Liver (tissue), 9 donors: ENCODE data around the gene GABRE. TPM values are rescaled to one million over a fixed set of nuclear protein-coding genes. Genes with fewer than 3 reads are reported as not detected.

ENCODE experiments used
- DNase-seq: peaks from one replicate; pipeline ENCODE4 v3.0.0-alpha.2; 2017; ENCODE audit warnings: low spot score
- H3K27ac ChIP-seq, 2 donors: one replicate each; pipeline ENCODE4 v1.7.0; 2013; ENCODE audit warnings: inconsistent platforms in 2 of 2, low read length in 2 of 2, control low read depth in 1 of 2, low read depth in 1 of 2, mild to moderate bottlenecking in 1 of 2
- H3K27me3 ChIP-seq, 4 donors: one replicate each; pipeline versions ENCODE4 v1.6.1 to v1.7.0; 2013; ENCODE audit warnings: low read length in 3 of 4, inconsistent platforms in 1 of 4, mild to moderate bottlenecking in 1 of 4, moderate library complexity in 1 of 4; ENCODE audit not compliant: control insufficient read depth in 4 of 4, insufficient read depth in 4 of 4
- H3K36me3 ChIP-seq, 4 donors: one replicate each; pipeline versions ENCODE4 v1.6.1 to v1.7.0; 2013; ENCODE audit warnings: low read length in 3 of 4, mild to moderate bottlenecking in 3 of 4, low read depth in 1 of 4, moderate library complexity in 1 of 4; ENCODE audit not compliant: control insufficient read depth in 4 of 4, insufficient read depth in 3 of 4
- H3K4me1 ChIP-seq, 4 donors: one replicate each; pipeline versions ENCODE4 v1.6.1 to v1.7.0; 2013; ENCODE audit warnings: low read length in 3 of 4, mild to moderate bottlenecking in 3 of 4, moderate library complexity in 1 of 4; ENCODE audit not compliant: control insufficient read depth in 4 of 4, insufficient read depth in 4 of 4
- H3K4me3 ChIP-seq, 3 donors: one replicate each; pipeline versions ENCODE4 v1.6.1 to v1.7.0; 2013; ENCODE audit warnings: low read length in 3 of 3, control low read depth in 1 of 3, low read depth in 1 of 3, mild to moderate bottlenecking in 1 of 3
- H3K9ac ChIP-seq, 2 donors: one replicate each; pipeline ENCODE4 v1.7.0; 2013; ENCODE audit warnings: low read length in 2 of 2, mild to moderate bottlenecking in 2 of 2, moderate library complexity in 2 of 2, control low read depth in 1 of 2, low read depth in 1 of 2
- H3K9me3 ChIP-seq, 4 donors: one replicate each; pipeline versions ENCODE4 v1.6.1 to v1.7.0; 2013; ENCODE audit warnings: low read length in 3 of 4; ENCODE audit not compliant: control insufficient read depth in 4 of 4
- ATF3 ChIP-seq: IDR thresholded peaks from 2 replicates; pipeline ENCODE4 v1.6.1; 2016; ENCODE audit warnings: antibody characterized with exemption
- CTCF ChIP-seq: fragments of 150-350 bp; IDR thresholded peaks from 2 replicates; pipeline ENCODE4 v1.5.1; 2017; ENCODE audit warnings: improper control_type of control experiment, low read depth, low read length; ENCODE audit not compliant: missing input control
- EGR1 ChIP-seq, 2 donors: IDR thresholded peaks; 2 replicates each; pipeline ENCODE4 v1.6.1; 2016 to 2018; ENCODE audit warnings: antibody characterized with exemption in 2 of 2, low read depth in 2 of 2
- FOXA1 ChIP-seq: IDR thresholded peaks from 2 replicates; pipeline ENCODE4 v1.6.1; 2016; ENCODE audit warnings: antibody characterized with exemption
- FOXA2 ChIP-seq: IDR thresholded peaks from 2 replicates; pipeline ENCODE4 v1.6.1; 2016; ENCODE audit warnings: antibody characterized with exemption
- GABPA ChIP-seq, 2 donors: IDR thresholded peaks in 1 of 2; conservative IDR thresholded peaks in 1 of 2; 2 replicates each; pipeline ENCODE4 v1.6.1; 2016; ENCODE audit warnings: antibody characterized with exemption in 2 of 2, mild to moderate bottlenecking in 1 of 2, moderate library complexity in 1 of 2
- HNF4A ChIP-seq, 2 donors: conservative IDR thresholded peaks; 2 replicates each; pipeline ENCODE4 v1.6.1; 2016; ENCODE audit warnings: antibody characterized with exemption in 2 of 2, mild to moderate bottlenecking in 2 of 2
- HNF4G ChIP-seq: IDR thresholded peaks from 2 replicates; pipeline ENCODE4 v1.6.1; 2016; ENCODE audit warnings: antibody characterized with exemption
- JUND ChIP-seq, 2 donors: IDR thresholded peaks; 2 replicates each; pipeline ENCODE4 v1.6.1; 2016; ENCODE audit warnings: antibody characterized with exemption in 2 of 2
- MAX ChIP-seq: IDR thresholded peaks from 2 replicates; pipeline ENCODE4 v1.6.1; 2016; ENCODE audit warnings: antibody characterized with exemption
- NR2F2 ChIP-seq: IDR thresholded peaks from 2 replicates; pipeline ENCODE4 v1.6.1; 2016; ENCODE audit warnings: antibody characterized with exemption
- RAD21 ChIP-seq, 2 donors: IDR thresholded peaks; 2 replicates each; pipeline ENCODE4 v1.6.1; 2016; ENCODE audit warnings: antibody characterized with exemption in 2 of 2, mild to moderate bottlenecking in 2 of 2
- REST ChIP-seq: IDR thresholded peaks from 2 replicates; pipeline ENCODE4 v1.6.1; 2016; ENCODE audit warnings: antibody characterized with exemption, mild to moderate bottlenecking
- RXRA ChIP-seq, 2 donors: IDR thresholded peaks; 2 replicates each; pipeline ENCODE4 v1.6.1; 2017 to 2018; ENCODE audit warnings: antibody characterized with exemption in 2 of 2, mild to moderate bottlenecking in 1 of 2
- SP1 ChIP-seq: IDR thresholded peaks from 2 replicates; pipeline ENCODE4 v1.6.1; 2018; ENCODE audit warnings: antibody characterized with exemption, mild to moderate bottlenecking
- TAF1 ChIP-seq: conservative IDR thresholded peaks from 2 replicates; pipeline ENCODE4 v1.6.1; 2016; ENCODE audit warnings: antibody characterized with exemption, mild to moderate bottlenecking
- YY1 ChIP-seq: IDR thresholded peaks from 2 replicates; pipeline ENCODE4 v1.6.1; 2016; ENCODE audit warnings: antibody characterized with exemption, mild to moderate bottlenecking
- ZBTB33 ChIP-seq: IDR thresholded peaks from 2 replicates; pipeline ENCODE4 v1.6.1; 2016; ENCODE audit warnings: antibody characterized with exemption
- whole genome bisulfite sequencing: extraction: QIAGEN DNeasy Blood & Tissue Kit; methylation state at CpG from one replicate; pipeline ENCODE4 v1.1.7; 2013; 5-methylcytosine and 5-hydroxymethylcytosine counted together
- polyA plus RNA-seq, 2 donors: library from polyadenylated mRNA; stranded (reverse) in 1 of 2; unstranded in 1 of 2; fragments of 200-250 nt in 1 of 2; fragments of >200 nt in 1 of 2; fragmentation: Nextera tagmentation in 1 of 2; extraction: Ambion mirVana in 1 of 2; gene quantifications; one replicate each; pipeline versions ENCODE4 v1.2.1 to v1.2.3, GENCODE V29; 2013 to 2015
- total RNA-seq, 2 donors: library from RNA; depleted of rRNA; stranded (reverse); fragments of >200 nt; gene quantifications; one replicate each; pipeline ENCODE4 v1.2.3, GENCODE V29; 2014
- donor health status: healthy.
- donor health status: healthy.
- donor health status: healthy.
- donor health status: healthy.
- donor health status: healthy.

Gene GABRE
- total and polyA plus RNA-seq, 4 donors: 0.49 to 4.9 (median 0.64) TPM

- DNase-seq: no peak
- WGBS: 96% methylated on average over 1 of the region's 1 CpG
- no peaks in the 10 kb centered on the region for H3K36me3 ChIP-seq
- no peaks in the 10 kb centered on the region for H3K4me1 ChIP-seq
- no peaks in the 10 kb centered on the region for H3K27me3 ChIP-seq
- no peak overlapping the region for H3K27ac ChIP-seq
- H3K4me3 ChIP-seq: no peak overlapping the region
- H3K9me3 ChIP-seq: no peaks in the 10 kb centered on the region
- TF ChIP-seq FOXA2: no peak
- TF ChIP-seq NR2F2: no peak
- no peak for TF ChIP-seq HNF4A (conservative IDR thresholded peaks at IDR 0.05)
- no peak for TF ChIP-seq JUND (IDR thresholded peaks at IDR 0.05)
- TF ChIP-seq ATF3: no peak
- TF ChIP-seq CTCF: no peak
- no peak for TF ChIP-seq HNF4G
- no peak for TF ChIP-seq TAF1
- TF ChIP-seq RAD21 (IDR thresholded peaks at IDR 0.05): no peak
- no peak for TF ChIP-seq REST
- no peak for TF ChIP-seq FOXA1
- H3K9ac ChIP-seq: no peak overlapping the region
These were observed 39.1 kb downstream of the GABRE start for GRCh38 chrX:151935358-151935757.

GRCh38 chrX:151929126-151929525 is 45.4 kb downstream of the GABRE start:
- Histone ChIP-seq H3K27ac (no peak overlapping the region), H3K9ac (no peak overlapping the region), H3K4me1 (no peaks in the 10 kb centered on the region), H3K27me3 (no peaks in the 10 kb centered on the region), H3K4me3 (no peak overlapping the region), H3K9me3 (no peaks in the 10 kb centered on the region), H3K36me3 (no peaks in the 10 kb centered on the region)
- no peak for DNase-seq
- no peak for TF ChIP-seq YY1
- no peak for TF ChIP-seq ZBTB33
- no peak for TF ChIP-seq RAD21 (IDR thresholded peaks at IDR 0.05)
- TF ChIP-seq HNF4G: no peak
- TF ChIP-seq RXRA (IDR thresholded peaks at IDR 0.05): no peak
- no peak for TF ChIP-seq JUND (IDR thresholded peaks at IDR 0.05)
- no peak for TF ChIP-seq SP1
- TF ChIP-seq EGR1 (IDR thresholded peaks at IDR 0.05; ENCODE audit: low read depth in 2 of 2): no peak
- no peak for TF ChIP-seq TAF1
- TF ChIP-seq HNF4A (conservative IDR thresholded peaks at IDR 0.05): no peak
- no peak for TF ChIP-seq MAX
- no peak for TF ChIP-seq ATF3
- no peak for TF ChIP-seq FOXA1
- no peak for TF ChIP-seq GABPA (IDR thresholded peaks at IDR 0.05 in 1 of 2, conservative IDR thresholded peaks at IDR 0.05 in 1 of 2)
- TF ChIP-seq NR2F2: no peak
- TF ChIP-seq FOXA2: no peak
- WGBS: 55% methylated on average over 4 of the region's 4 CpGs
